A549 (cell line): Measurements from ENCODE around the gene MYO1H.

ENCODE experiments used
- ESRRA ChIP-seq: fragments of 150-350 bp; IDR thresholded peaks from 2 replicates; pipeline ENCODE4 v1.6.1; 2014; ENCODE audit warnings: mild to moderate bottlenecking, low read length, borderline replicate concordance
- MAFK ChIP-seq: fragments of 450-650 bp; IDR thresholded peaks from 2 replicates; pipeline ENCODE4 v1.6.1; 2014; ENCODE audit not compliant: partially characterized antibody
- MYC ChIP-seq: IDR thresholded peaks from 2 replicates; pipeline ENCODE4 v1.6.1; 2012; ENCODE audit warnings: mild to moderate bottlenecking, inconsistent platforms, low read length, improper control_type of control experiment, borderline replicate concordance
- RAD21 ChIP-seq, 2 experiments: fragments of >200 bp in 1 of 2; sonication (Bioruptor Twin) in 1 of 2; formaldehyde crosslinking in 1 of 2; IDR thresholded peaks in 1 of 2; conservative IDR thresholded peaks in 1 of 2; 2 replicates in 1 of 2; 3 replicates in 1 of 2; pipeline ENCODE4 v1.6.1; 2012 to 2018; ENCODE audit warnings: inconsistent platforms in 1 of 2
- RCOR1 ChIP-seq: fragments of 150-350 bp; IDR thresholded peaks from 2 replicates; pipeline ENCODE4 v1.6.1; 2014; ENCODE audit warnings: antibody characterized with exemption, low read length, low read depth
- ZC3H11A ChIP-seq: fragments of 450-650 bp; IDR thresholded peaks from 2 replicates; pipeline ENCODE4 v1.6.1; 2014; ENCODE audit warnings: antibody characterized with exemption, mild to moderate bottlenecking
- TF ChIP-seq, protein P1 (sequence below): fragments of >200 bp; sonication (Bioruptor Twin); formaldehyde crosslinking; IDR thresholded peaks from 3 replicates; pipeline ENCODE4 v1.5.1; 2016
- TF ChIP-seq, protein P2 (sequence below): fragments of >200 bp; sonication (Bioruptor Twin); formaldehyde crosslinking; IDR thresholded peaks from 3 replicates; pipeline ENCODE4 v1.6.1; 2016
- TF ChIP-seq, protein P3 (sequence below): IDR thresholded peaks from 2 replicates; pipeline ENCODE4 v1.6.1; 2012

- TF ChIP-seq, protein P1, sequence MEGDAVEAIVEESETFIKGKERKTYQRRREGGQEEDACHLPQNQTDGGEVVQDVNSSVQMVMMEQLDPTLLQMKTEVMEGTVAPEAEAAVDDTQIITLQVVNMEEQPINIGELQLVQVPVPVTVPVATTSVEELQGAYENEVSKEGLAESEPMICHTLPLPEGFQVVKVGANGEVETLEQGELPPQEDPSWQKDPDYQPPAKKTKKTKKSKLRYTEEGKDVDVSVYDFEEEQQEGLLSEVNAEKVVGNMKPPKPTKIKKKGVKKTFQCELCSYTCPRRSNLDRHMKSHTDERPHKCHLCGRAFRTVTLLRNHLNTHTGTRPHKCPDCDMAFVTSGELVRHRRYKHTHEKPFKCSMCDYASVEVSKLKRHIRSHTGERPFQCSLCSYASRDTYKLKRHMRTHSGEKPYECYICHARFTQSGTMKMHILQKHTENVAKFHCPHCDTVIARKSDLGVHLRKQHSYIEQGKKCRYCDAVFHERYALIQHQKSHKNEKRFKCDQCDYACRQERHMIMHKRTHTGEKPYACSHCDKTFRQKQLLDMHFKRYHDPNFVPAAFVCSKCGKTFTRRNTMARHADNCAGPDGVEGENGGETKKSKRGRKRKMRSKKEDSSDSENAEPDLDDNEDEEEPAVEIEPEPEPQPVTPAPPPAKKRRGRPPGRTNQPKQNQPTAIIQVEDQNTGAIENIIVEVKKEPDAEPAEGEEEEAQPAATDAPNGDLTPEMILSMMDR: no peak
- no peak for TF ChIP-seq RCOR1
- TF ChIP-seq, protein P2, sequence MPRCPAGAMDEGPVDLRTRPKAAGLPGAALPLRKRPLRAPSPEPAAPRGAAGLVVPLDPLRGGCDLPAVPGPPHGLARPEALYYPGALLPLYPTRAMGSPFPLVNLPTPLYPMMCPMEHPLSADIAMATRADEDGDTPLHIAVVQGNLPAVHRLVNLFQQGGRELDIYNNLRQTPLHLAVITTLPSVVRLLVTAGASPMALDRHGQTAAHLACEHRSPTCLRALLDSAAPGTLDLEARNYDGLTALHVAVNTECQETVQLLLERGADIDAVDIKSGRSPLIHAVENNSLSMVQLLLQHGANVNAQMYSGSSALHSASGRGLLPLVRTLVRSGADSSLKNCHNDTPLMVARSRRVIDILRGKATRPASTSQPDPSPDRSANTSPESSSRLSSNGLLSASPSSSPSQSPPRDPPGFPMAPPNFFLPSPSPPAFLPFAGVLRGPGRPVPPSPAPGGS: no peak
- TF ChIP-seq, protein P3, sequence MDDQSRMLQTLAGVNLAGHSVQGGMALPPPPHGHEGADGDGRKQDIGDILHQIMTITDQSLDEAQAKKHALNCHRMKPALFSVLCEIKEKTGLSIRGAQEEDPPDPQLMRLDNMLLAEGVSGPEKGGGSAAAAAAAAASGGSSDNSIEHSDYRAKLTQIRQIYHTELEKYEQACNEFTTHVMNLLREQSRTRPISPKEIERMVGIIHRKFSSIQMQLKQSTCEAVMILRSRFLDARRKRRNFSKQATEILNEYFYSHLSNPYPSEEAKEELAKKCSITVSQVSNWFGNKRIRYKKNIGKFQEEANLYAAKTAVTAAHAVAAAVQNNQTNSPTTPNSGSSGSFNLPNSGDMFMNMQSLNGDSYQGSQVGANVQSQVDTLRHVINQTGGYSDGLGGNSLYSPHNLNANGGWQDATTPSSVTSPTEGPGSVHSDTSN: no peak
- no peak for TF ChIP-seq ZC3H11A
- TF ChIP-seq MYC: no peak
- TF ChIP-seq RAD21 (conservative IDR thresholded peaks at IDR 0.05 in 1 of 2, IDR thresholded peaks at IDR 0.05 in 1 of 2): no peak
- no peak for TF ChIP-seq ESRRA
- peak; percentile 38 for TF ChIP-seq MAFK
Observed at GRCh38 chr12:109464642-109465351, 117.1 kb downstream of the MYO1H start.
